ENCODE results near the gene CACNB4.

CACNB4 gene

GRCh38 chr2:151853070-151853758, 245.6 kb downstream of the CACNB4 start:
- Histone ChIP-seq H3K4me3 (ENCODE audit: low read depth in 1 of 2, low read length in 2 of 2) (no peak overlapping the region), H3K4me1 (ENCODE audit: insufficient read depth, low read length) (no peaks in the 10 kb centered on the region), H3K9me3 (ENCODE audit: low read length) (no peaks in the 10 kb centered on the region), H3K27ac (ENCODE audit: low read depth, low read length) (no peak overlapping the region), H3K27me3 (ENCODE audit: control insufficient read depth in 1 of 2, insufficient read depth in 2 of 2, low read length in 2 of 2) (no peaks in the 10 kb centered on the region), H3K36me3 (ENCODE audit: insufficient read depth, low read length) (no peaks in the 10 kb centered on the region), H3K9ac (ENCODE audit: low read length) (no peak overlapping the region)

- Histone ChIP-seq H3K9ac (ENCODE audit: low read length) (no peak overlapping the region), H3K36me3 (ENCODE audit: insufficient read depth, low read length) (no peaks in the 10 kb centered on the region), H3K4me3 (ENCODE audit: low read depth in 1 of 2, low read length in 2 of 2) (no peak overlapping the region), H3K4me1 (ENCODE audit: insufficient read depth, low read length) (no peaks in the 10 kb centered on the region), H3K27ac (ENCODE audit: low read depth, low read length) (no peak overlapping the region), H3K27me3 (ENCODE audit: control insufficient read depth in 1 of 2, insufficient read depth in 2 of 2, low read length in 2 of 2) (no peaks in the 10 kb centered on the region), H3K9me3 (ENCODE audit: low read length) (no peaks in the 10 kb centered on the region)
Observed at GRCh38 chr2:151852260-151853069, 246.4 kb downstream of the CACNB4 start.

- H3K36me3 ChIP-seq (ENCODE audit: insufficient read depth, low read length), result no peaks in the 10 kb centered on the region
- no peak overlapping the region for H3K4me3 ChIP-seq (ENCODE audit: low read depth in 1 of 2, low read length in 2 of 2)
- H3K9me3 ChIP-seq (ENCODE audit: low read length), result no peaks in the 10 kb centered on the region
- no peak overlapping the region for H3K9ac ChIP-seq (ENCODE audit: low read length)
- no peaks in the 10 kb centered on the region for H3K4me1 ChIP-seq (ENCODE audit: insufficient read depth, low read length)
- no peaks in the 10 kb centered on the region for H3K27me3 ChIP-seq (ENCODE audit: control insufficient read depth in 1 of 2, insufficient read depth in 2 of 2, low read length in 2 of 2)
- H3K27ac ChIP-seq (ENCODE audit: low read depth, low read length), result no peak overlapping the region
Observed at GRCh38 chr2:151851761-151852160, 247.1 kb downstream of the CACNB4 start.

GRCh38 chr2:151849413-151850010, 249.3 kb downstream of the CACNB4 start:
- no peaks in the 10 kb centered on the region for H3K4me1 ChIP-seq (ENCODE audit: insufficient read depth, low read length)
- H3K4me3 ChIP-seq (ENCODE audit: low read depth in 1 of 2, low read length in 2 of 2), result no peak overlapping the region
- H3K27me3 ChIP-seq (ENCODE audit: control insufficient read depth in 1 of 2, insufficient read depth in 2 of 2, low read length in 2 of 2), result no peaks in the 10 kb centered on the region
- no peak overlapping the region for H3K27ac ChIP-seq (ENCODE audit: low read depth, low read length)
- H3K9ac ChIP-seq (ENCODE audit: low read length), result no peak overlapping the region
- no peaks in the 10 kb centered on the region for H3K36me3 ChIP-seq (ENCODE audit: insufficient read depth, low read length)
- no peaks in the 10 kb centered on the region for H3K9me3 ChIP-seq (ENCODE audit: low read length)

GRCh38 chr2:151845884-151846283, 253.0 kb downstream of the CACNB4 start:
- Histone ChIP-seq H3K9me3 (ENCODE audit: low read length) (no peaks in the 10 kb centered on the region), H3K9ac (ENCODE audit: low read length) (no peak overlapping the region), H3K27ac (ENCODE audit: low read depth, low read length) (no peak overlapping the region), H3K4me1 (ENCODE audit: insufficient read depth, low read length) (no peaks in the 10 kb centered on the region), H3K4me3 (ENCODE audit: low read depth in 1 of 2, low read length in 2 of 2) (no peak overlapping the region), H3K36me3 (ENCODE audit: insufficient read depth, low read length) (no peaks in the 10 kb centered on the region), H3K27me3 (ENCODE audit: control insufficient read depth in 1 of 2, insufficient read depth in 2 of 2, low read length in 2 of 2) (no peaks in the 10 kb centered on the region)

GRCh38 chr2:151845481-151845880, 253.4 kb downstream of the CACNB4 start:
- Histone ChIP-seq H3K36me3 (ENCODE audit: insufficient read depth, low read length) (no peaks in the 10 kb centered on the region), H3K4me1 (ENCODE audit: insufficient read depth, low read length) (no peaks in the 10 kb centered on the region), H3K27ac (ENCODE audit: low read depth, low read length) (no peak overlapping the region), H3K9ac (ENCODE audit: low read length) (no peak overlapping the region), H3K9me3 (ENCODE audit: low read length) (no peaks in the 10 kb centered on the region), H3K4me3 (ENCODE audit: low read depth in 1 of 2, low read length in 2 of 2) (no peak overlapping the region), H3K27me3 (ENCODE audit: control insufficient read depth in 1 of 2, insufficient read depth in 2 of 2, low read length in 2 of 2) (no peaks in the 10 kb centered on the region)

GRCh38 chr2:151844211-151844896, 254.5 kb downstream of the CACNB4 start:
- H3K4me1 ChIP-seq (ENCODE audit: insufficient read depth, low read length), result no peaks in the 10 kb centered on the region
- no peaks in the 10 kb centered on the region for H3K9me3 ChIP-seq (ENCODE audit: low read length)
- H3K27me3 ChIP-seq (ENCODE audit: control insufficient read depth in 1 of 2, insufficient read depth in 2 of 2, low read length in 2 of 2), result no peaks in the 10 kb centered on the region
- no peak overlapping the region for H3K9ac ChIP-seq (ENCODE audit: low read length)
- H3K27ac ChIP-seq (ENCODE audit: low read depth, low read length), result no peak overlapping the region
- H3K4me3 ChIP-seq (ENCODE audit: low read depth in 1 of 2, low read length in 2 of 2), result no peak overlapping the region
- no peaks in the 10 kb centered on the region for H3K36me3 ChIP-seq (ENCODE audit: insufficient read depth, low read length)

- H3K27ac ChIP-seq (ENCODE audit: low read depth, low read length), result no peak overlapping the region
- H3K4me3 ChIP-seq (ENCODE audit: low read depth in 1 of 2, low read length in 2 of 2), result no peak overlapping the region
- no peak overlapping the region for H3K9ac ChIP-seq (ENCODE audit: low read length)
- H3K4me1 ChIP-seq (ENCODE audit: insufficient read depth, low read length), result no peaks in the 10 kb centered on the region
- no peaks in the 10 kb centered on the region for H3K36me3 ChIP-seq (ENCODE audit: insufficient read depth, low read length)
- H3K27me3 ChIP-seq (ENCODE audit: control insufficient read depth in 1 of 2, insufficient read depth in 2 of 2, low read length in 2 of 2), result no peaks in the 10 kb centered on the region
- no peaks in the 10 kb centered on the region for H3K9me3 ChIP-seq (ENCODE audit: low read length)
Observed at GRCh38 chr2:151843691-151844061, 255.2 kb downstream of the CACNB4 start.

- H3K4me3 ChIP-seq (ENCODE audit: low read depth in 1 of 2, low read length in 2 of 2), result no peak overlapping the region
- no peaks in the 10 kb centered on the region for H3K9me3 ChIP-seq (ENCODE audit: low read length)
- H3K27ac ChIP-seq (ENCODE audit: low read depth, low read length), result no peak overlapping the region
- no peaks in the 10 kb centered on the region for H3K36me3 ChIP-seq (ENCODE audit: insufficient read depth, low read length)
- H3K4me1 ChIP-seq (ENCODE audit: insufficient read depth, low read length), result no peaks in the 10 kb centered on the region
- H3K27me3 ChIP-seq (ENCODE audit: control insufficient read depth in 1 of 2, insufficient read depth in 2 of 2, low read length in 2 of 2), result no peaks in the 10 kb centered on the region
- H3K9ac ChIP-seq (ENCODE audit: low read length), result no peak overlapping the region
Observed at GRCh38 chr2:151842830-151843690, 255.8 kb downstream of the CACNB4 start.

- no peak overlapping the region for H3K4me3 ChIP-seq (ENCODE audit: low read depth in 1 of 2, low read length in 2 of 2)
- no peak overlapping the region for H3K9ac ChIP-seq (ENCODE audit: low read length)
- no peaks in the 10 kb centered on the region for H3K4me1 ChIP-seq (ENCODE audit: insufficient read depth, low read length)
- no peak overlapping the region for H3K27ac ChIP-seq (ENCODE audit: low read depth, low read length)
- H3K9me3 ChIP-seq (ENCODE audit: low read length), result no peaks in the 10 kb centered on the region
- H3K36me3 ChIP-seq (ENCODE audit: insufficient read depth, low read length), result no peaks in the 10 kb centered on the region
- H3K27me3 ChIP-seq (ENCODE audit: control insufficient read depth in 1 of 2, insufficient read depth in 2 of 2, low read length in 2 of 2), result no peaks in the 10 kb centered on the region
Observed at GRCh38 chr2:151841047-151841424, 257.8 kb downstream of the CACNB4 start.

Measured in muscle layer of colon (tissue), 2 donors.